Fibroblast of lung (primary cell): ENCODE results near the gene ARFGAP2. TPM values are rescaled to one million over a fixed set of nuclear protein-coding genes. Genes with fewer than 3 reads are reported as not detected.
A peak's percentile ranks its signal among the peaks of the same experiment; 100 is the strongest.

Source experiments
- DNase-seq, 2 donors: peaks; one replicate each; pipeline versions ENCODE4 v3.0.0 to v3.0.0-alpha.2; 2010; ENCODE audit warnings: low read depth in 2 of 2
- H2AFZ ChIP-seq: 2 replicates; pipeline ENCODE4 v1.5.1; 2012; ENCODE audit warnings: low read length, control low read depth, inconsistent platforms
- H3K27ac ChIP-seq: 2 replicates; pipeline ENCODE4 v1.5.1; 2011; ENCODE audit warnings: low read length, control low read depth; ENCODE audit not compliant: insufficient read depth
- H3K27me3 ChIP-seq: 2 replicates; pipeline ENCODE4 v1.5.1; 2011; ENCODE audit warnings: mild to moderate bottlenecking, low read length; ENCODE audit not compliant: control insufficient read depth, insufficient read depth
- H3K36me3 ChIP-seq: 2 replicates; pipeline ENCODE4 v1.5.1; 2011; ENCODE audit warnings: low read length; ENCODE audit not compliant: control insufficient read depth, insufficient read depth
- H3K4me1 ChIP-seq: 2 replicates; pipeline ENCODE4 v1.5.1; 2011; ENCODE audit warnings: low read length; ENCODE audit not compliant: control insufficient read depth, insufficient read depth; ENCODE audit errors: extremely low read depth
- H3K4me2 ChIP-seq: 2 replicates; pipeline ENCODE4 v1.5.1; 2011; ENCODE audit warnings: low read length, control low read depth; ENCODE audit not compliant: insufficient read depth; ENCODE audit errors: extremely low read depth
- H3K4me3 ChIP-seq, 4 experiments: fragments of 200-600 bp in 1 of 4; sonication (generic) in 1 of 4; replicated peaks in 1 of 4; 2 replicates each; pipeline ENCODE4 v1.5.1; 2011 to 2016; ENCODE audit warnings: low read length in 4 of 4, low read depth in 3 of 4, mild to moderate bottlenecking in 3 of 4, control low read depth in 2 of 4, inconsistent platforms in 1 of 4, mixed read lengths in 1 of 4; ENCODE audit not compliant: insufficient read depth in 1 of 4; ENCODE audit errors: control extremely low read depth in 1 of 4
- H3K79me2 ChIP-seq: 2 replicates; pipeline ENCODE4 v1.5.1; 2012; ENCODE audit warnings: mild to moderate bottlenecking, low read length, inconsistent platforms; ENCODE audit not compliant: control insufficient read depth, insufficient read depth
- H3K9ac ChIP-seq: 2 replicates; pipeline ENCODE4 v1.5.1; 2011; ENCODE audit warnings: mild to moderate bottlenecking, low read length, control low read depth; ENCODE audit not compliant: insufficient read depth
- H3K9me3 ChIP-seq: 2 replicates; pipeline ENCODE4 v1.5.1; 2012; ENCODE audit warnings: low read depth, low read length; ENCODE audit not compliant: control insufficient read depth, insufficient read depth
- H4K20me1 ChIP-seq: 2 replicates; pipeline ENCODE4 v1.5.1; 2011; ENCODE audit warnings: low read length; ENCODE audit not compliant: control insufficient read depth, insufficient read depth; ENCODE audit errors: extremely low read depth
- EZH2 ChIP-seq: IDR thresholded peaks from 2 replicates; pipeline ENCODE4 v1.5.1; 2012; ENCODE audit warnings: low read length, control low read depth, mild to moderate bottlenecking; ENCODE audit errors: missing control alignments
- polyA plus RNA-seq, 2 donors: library from polyadenylated mRNA; depleted of rRNA in 1 of 2; stranded (reverse) in 1 of 2; unstranded in 1 of 2; fragments of >200 nt; gene quantifications; 2 replicates each; pipeline ENCODE4 v1.2.1, GENCODE V29; 2011 to 2012; ENCODE audit warnings: missing spikeins in 1 of 2
- total RNA-seq: library from RNA; depleted of rRNA; stranded (reverse); fragments of >200 nt; gene quantifications from 2 replicates; pipeline ENCODE4 v1.2.1, GENCODE V29; 2014
- TF ChIP-seq, protein P1 (sequence below), 2 donors: IDR thresholded peaks in 1 of 2; conservative IDR thresholded peaks in 1 of 2; 1 replicate in 1 of 2; 2 replicates in 1 of 2; pipeline ENCODE4 v1.5.1; 2011 to 2012; ENCODE audit warnings: low read length in 2 of 2, control low read depth in 1 of 2, inconsistent platforms in 1 of 2, low read depth in 1 of 2, mild to moderate bottlenecking in 1 of 2

Gene ARFGAP2
- total and polyA plus RNA-seq, 2 donors (not counting 1 experiment from before 2014, with no cell fraction given): 50.1 to 80.4 TPM

DNA sequence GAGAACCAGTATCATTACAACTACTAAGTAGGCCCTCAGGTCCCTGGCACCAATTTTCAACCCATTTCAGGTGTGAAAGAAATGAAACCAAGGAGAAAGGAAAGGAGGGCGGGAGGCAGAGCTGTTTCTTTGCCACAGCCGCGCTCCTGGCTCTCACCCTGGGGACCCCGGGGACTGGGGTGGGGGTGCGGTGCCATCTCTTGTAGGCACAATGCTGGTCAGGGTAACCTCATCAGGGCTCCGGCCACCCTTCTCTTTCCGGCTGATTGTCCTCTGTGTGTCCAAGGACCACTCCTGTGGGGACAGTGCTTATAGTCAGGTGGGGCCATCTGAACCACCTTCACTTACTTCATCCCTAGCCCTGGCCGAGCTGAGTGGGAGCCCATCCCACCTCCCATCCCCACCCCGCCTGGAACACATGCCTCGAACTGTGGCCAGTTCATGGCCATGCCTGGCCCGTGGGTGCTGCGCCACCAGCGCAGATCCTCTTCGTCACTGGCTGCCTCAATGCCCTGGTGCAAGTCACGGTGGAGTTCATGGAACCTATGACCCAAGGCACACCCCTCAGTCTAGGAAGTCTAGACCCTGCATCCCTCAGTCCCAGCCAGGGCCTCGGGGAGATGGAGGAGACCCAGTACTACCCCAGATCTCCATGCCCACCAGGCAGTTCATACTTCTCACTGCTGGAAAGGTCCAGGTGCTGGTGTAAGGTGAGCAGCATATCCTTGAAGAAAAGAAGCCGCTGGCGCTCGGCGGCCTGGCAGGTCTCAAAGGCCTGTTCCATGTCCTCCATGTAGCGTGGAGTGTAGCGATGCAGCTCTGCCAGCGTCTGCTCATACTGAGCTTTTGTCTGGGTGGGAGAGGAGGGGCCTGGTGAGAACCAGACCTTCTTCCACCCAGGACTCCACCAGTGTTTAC lies 2.3 kb upstream of the ARFGAP2 start:
- Histone ChIP-seq H3K4me2 (no peak overlapping the region), H3K4me3 (no peak overlapping the region), H3K79me2 (peaks cover 23% of the 10 kb centered on the region), H3K9me3 (no peaks in the 10 kb centered on the region), H3K36me3 (peaks cover 2% of the 10 kb centered on the region), H3K4me1 (peaks cover 13% of the 10 kb centered on the region), H2AFZ (no peak overlapping the region), H3K9ac (no peak overlapping the region), H3K27me3 (no peaks in the 10 kb centered on the region), H3K27ac (no peak overlapping the region), H4K20me1 (no peaks in the 10 kb centered on the region)
- DNase-seq: no peak
- TF ChIP-seq, protein P1, sequence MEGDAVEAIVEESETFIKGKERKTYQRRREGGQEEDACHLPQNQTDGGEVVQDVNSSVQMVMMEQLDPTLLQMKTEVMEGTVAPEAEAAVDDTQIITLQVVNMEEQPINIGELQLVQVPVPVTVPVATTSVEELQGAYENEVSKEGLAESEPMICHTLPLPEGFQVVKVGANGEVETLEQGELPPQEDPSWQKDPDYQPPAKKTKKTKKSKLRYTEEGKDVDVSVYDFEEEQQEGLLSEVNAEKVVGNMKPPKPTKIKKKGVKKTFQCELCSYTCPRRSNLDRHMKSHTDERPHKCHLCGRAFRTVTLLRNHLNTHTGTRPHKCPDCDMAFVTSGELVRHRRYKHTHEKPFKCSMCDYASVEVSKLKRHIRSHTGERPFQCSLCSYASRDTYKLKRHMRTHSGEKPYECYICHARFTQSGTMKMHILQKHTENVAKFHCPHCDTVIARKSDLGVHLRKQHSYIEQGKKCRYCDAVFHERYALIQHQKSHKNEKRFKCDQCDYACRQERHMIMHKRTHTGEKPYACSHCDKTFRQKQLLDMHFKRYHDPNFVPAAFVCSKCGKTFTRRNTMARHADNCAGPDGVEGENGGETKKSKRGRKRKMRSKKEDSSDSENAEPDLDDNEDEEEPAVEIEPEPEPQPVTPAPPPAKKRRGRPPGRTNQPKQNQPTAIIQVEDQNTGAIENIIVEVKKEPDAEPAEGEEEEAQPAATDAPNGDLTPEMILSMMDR (conservative IDR thresholded peaks at IDR 0.05 in 1 of 2, IDR thresholded peaks at IDR 0.05 in 1 of 2; ENCODE audit: low read depth in 1 of 2, low read length in 2 of 2): no peak

DNA sequence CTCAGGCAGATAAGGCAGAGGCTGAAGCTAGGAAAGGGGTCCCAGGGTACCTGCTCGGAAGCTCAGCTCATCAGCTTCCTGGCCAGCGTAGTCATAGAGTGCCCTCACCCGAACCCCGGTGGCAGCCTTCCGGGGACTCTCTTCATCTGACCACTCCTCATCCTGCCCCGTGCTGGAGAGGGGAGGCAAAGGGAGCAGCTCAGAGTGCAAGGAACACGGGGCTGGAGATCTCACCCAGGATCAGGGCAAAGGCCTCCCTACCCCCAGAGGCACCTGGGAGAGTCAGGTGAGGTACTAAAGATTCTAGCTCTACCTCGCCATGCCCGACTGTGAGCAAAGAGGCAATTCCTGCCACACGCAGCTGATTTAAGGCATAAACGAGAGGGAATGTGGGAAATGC lies 1.6 kb upstream of the ARFGAP2 start:
- Histone ChIP-seq H4K20me1 (no peaks in the 10 kb centered on the region), H3K9ac (no peak overlapping the region), H3K36me3 (peaks cover 6% of the 10 kb centered on the region), H3K27ac (no peak overlapping the region), H3K4me3 (no peak overlapping the region), H3K4me2 (no peak overlapping the region), H3K4me1 (peaks cover 13% of the 10 kb centered on the region), H2AFZ (no peak overlapping the region), H3K9me3 (no peaks in the 10 kb centered on the region), H3K79me2 (peaks cover 29% of the 10 kb centered on the region), H3K27me3 (no peaks in the 10 kb centered on the region)
- DNase-seq: no peak
- no peak for TF ChIP-seq EZH2
- TF ChIP-seq, protein P1 (conservative IDR thresholded peaks at IDR 0.05 in 1 of 2, IDR thresholded peaks at IDR 0.05 in 1 of 2; ENCODE audit: low read depth in 1 of 2, low read length in 2 of 2): no peak

DNA sequence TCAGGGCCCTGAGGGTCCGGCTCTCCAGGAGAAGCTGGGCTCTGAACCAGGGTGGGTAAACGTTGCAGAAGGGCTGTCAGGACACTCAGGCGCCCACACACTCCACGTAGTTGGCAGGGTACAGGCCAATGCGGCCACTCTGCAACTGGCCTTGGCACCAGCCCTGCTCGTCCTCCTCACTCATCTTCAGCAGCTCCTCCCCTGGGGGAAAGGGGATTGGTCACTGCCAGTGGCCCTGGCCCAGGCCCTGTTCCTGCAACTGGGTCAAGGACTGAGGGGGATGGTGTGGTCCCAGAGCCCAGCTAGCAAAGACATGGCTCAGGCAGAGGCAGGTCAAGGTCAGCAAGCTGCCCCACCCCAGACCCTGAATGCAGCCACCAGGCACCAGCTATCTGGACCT lies 1.2 kb upstream of the ARFGAP2 start:
- Histone ChIP-seq H4K20me1 (no peaks in the 10 kb centered on the region), H3K4me2 (no peak overlapping the region), H3K27ac (peak overlapping the region; percentile 98), H3K36me3 (peaks cover 8% of the 10 kb centered on the region), H2AFZ (peak overlapping the region; percentile 47), H3K9me3 (no peaks in the 10 kb centered on the region), H3K4me1 (peaks cover 13% of the 10 kb centered on the region), H3K27me3 (no peaks in the 10 kb centered on the region), H3K9ac (no peak overlapping the region), H3K79me2 (peaks cover 34% of the 10 kb centered on the region), H3K4me3 (no peak overlapping the region)
- no peak for TF ChIP-seq EZH2
- TF ChIP-seq, protein P1 (conservative IDR thresholded peaks at IDR 0.05 in 1 of 2, IDR thresholded peaks at IDR 0.05 in 1 of 2; ENCODE audit: low read depth in 1 of 2, low read length in 2 of 2): no peak
- DNase-seq: no peak
